ENCODE measurements around the gene OVOL3.

DNA sequence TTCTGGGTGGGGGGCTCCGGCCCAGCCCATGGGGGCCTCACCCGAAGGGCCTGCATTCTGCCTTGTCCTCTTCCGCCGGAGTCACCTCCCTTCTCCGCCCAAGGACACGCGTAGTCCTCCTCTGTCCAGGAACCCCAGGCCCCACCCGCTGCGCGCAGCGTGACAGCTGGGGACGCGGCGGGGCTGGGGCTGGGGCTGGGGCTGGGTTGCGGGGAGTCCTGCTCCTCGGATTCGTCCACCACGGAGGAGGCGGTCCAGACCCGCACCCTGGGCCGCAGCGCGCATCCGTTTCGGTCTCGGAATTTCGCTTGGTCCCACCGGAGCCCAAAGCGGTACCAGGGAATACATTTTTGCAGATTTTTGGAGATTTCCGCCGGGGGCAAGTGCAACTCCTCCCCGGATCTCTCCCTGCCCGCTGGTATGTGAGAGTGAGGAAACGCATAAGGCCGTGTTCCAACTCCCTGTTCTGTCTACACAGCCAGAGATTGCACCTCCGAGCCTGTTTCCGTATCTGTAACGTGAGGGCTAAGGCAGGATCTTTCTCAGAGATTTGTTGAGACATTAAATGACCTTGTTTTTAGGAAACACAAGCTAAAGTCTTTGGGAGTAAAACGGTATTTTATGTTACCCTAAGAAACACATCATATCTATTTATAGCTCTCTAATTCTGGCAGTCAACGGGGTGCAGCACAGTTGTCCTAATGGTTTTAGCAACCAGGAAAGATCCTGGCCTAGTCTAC lies 41.6 kb downstream of the OVOL3 start, which contains the start of gene COX7A1:
- TF ChIP-seq, protein P1, sequence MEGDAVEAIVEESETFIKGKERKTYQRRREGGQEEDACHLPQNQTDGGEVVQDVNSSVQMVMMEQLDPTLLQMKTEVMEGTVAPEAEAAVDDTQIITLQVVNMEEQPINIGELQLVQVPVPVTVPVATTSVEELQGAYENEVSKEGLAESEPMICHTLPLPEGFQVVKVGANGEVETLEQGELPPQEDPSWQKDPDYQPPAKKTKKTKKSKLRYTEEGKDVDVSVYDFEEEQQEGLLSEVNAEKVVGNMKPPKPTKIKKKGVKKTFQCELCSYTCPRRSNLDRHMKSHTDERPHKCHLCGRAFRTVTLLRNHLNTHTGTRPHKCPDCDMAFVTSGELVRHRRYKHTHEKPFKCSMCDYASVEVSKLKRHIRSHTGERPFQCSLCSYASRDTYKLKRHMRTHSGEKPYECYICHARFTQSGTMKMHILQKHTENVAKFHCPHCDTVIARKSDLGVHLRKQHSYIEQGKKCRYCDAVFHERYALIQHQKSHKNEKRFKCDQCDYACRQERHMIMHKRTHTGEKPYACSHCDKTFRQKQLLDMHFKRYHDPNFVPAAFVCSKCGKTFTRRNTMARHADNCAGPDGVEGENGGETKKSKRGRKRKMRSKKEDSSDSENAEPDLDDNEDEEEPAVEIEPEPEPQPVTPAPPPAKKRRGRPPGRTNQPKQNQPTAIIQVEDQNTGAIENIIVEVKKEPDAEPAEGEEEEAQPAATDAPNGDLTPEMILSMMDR (IDR thresholded peaks at IDR 0.05) = no peak
- TF ChIP-seq POLR2A (IDR thresholded peaks at IDR 0.05) = peak; percentile 25 to 43 (median 27)
